LNCaP clone FGC (cell line): ENCODE measurements around the gene LZTFL1.

Experiments
- DNase-seq: peaks from one replicate; pipeline ENCODE4 v3.0.0-alpha.2; 2011; ENCODE audit warnings: low read depth
- H3K4me3 ChIP-seq: 2 replicates; pipeline ENCODE4 v1.5.1; 2011; ENCODE audit warnings: mild to moderate bottlenecking, low read depth, low read length, control low read depth
- CTCF ChIP-seq: IDR thresholded peaks from 2 replicates; pipeline ENCODE4 v1.5.1; 2012; ENCODE audit warnings: mild to moderate bottlenecking; ENCODE audit not compliant: control insufficient read depth, insufficient read depth; ENCODE audit errors: extremely low read depth

Gene LZTFL1

DNA sequence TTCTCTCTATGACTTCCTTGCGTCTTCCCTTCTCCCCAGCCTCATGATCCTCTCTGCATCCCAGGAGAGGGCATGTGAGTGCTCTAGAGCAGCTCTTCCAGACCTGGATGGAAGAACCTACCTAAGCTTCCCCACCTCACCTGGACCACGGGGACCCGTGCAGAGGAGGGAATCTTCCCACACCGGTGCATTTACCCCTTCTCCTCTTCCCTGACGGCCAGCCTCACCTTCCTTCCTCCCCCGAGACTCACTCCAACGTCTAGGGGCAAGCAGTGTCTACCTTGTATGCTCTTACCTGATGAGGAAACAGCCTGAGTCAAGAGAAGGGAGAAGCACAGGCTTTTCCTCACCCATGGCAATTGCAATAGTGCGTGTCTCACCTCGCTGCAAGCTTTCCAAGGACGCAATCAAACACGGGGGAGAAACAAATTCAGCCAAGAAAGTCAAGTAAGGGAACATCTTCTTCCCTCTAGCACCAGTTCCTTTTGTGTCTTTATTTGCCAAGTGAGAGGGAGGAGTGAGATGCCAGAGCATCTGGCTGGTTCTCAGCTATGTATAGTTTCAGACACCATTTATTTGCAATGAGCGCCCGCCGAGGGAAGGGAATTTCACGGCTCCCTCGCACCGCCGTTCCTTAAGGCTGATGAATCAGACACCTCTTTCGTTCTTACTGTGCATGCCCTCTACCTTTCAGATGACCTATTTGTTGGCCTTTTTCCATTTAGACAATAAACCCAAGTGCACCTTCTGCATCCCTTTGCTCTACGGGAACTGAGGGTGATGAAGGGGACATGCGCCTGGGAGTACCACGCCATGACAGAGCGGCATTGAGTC is 42.7 kb upstream of the LZTFL1 start:
- no peak for TF ChIP-seq CTCF
- no peak for DNase-seq
- no peak overlapping the region for H3K4me3 ChIP-seq

GRCh38 chr3:45881078-45882022 is 39.4 kb upstream of the LZTFL1 start:
- no peak overlapping the region for H3K4me3 ChIP-seq
- no peak for TF ChIP-seq CTCF
- no peak for DNase-seq

- DNase-seq: no peak
- no peak for TF ChIP-seq CTCF
- no peak overlapping the region for H3K4me3 ChIP-seq
Observed at GRCh38 chr3:45880725-45881077, 38.8 kb upstream of the LZTFL1 start.

GRCh38 chr3:45878124-45878523 is 36.2 kb upstream of the LZTFL1 start:
- no peak for TF ChIP-seq CTCF
- H3K4me3 ChIP-seq: no peak overlapping the region
- no peak for DNase-seq

DNA sequence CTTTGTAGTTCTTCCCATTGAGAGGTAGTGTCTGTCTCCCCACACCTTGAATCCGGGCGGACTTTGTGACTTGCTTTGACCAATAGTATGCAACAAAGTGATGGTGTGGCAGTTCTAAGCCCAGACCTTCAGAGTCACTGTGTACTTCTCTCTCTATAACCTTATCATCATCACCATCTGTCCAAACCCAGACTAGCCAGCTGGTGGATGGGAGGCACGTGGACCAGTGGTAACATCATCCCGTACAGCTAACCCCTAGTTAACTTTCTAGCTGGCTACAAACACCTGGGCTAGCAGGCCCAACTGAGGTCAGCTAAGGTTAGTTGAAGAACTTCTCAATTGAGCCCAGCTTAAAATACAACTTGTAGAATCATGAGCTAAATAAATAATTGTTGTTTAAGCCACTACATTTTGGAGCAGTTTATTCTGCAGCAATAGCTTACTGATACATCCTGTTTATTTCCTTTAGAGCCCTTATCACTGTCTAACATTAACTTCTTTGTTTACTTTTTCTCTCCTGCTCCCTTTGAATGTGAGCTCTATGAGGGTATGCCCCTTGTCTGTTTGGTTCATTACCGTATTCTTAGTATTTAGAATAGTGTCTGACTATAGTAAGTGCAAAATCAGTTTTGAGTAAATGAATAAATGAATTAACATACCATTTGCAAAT is 32.9 kb upstream of the LZTFL1 start:
- DNase-seq: no peak
- no peak overlapping the region for H3K4me3 ChIP-seq
- no peak for TF ChIP-seq CTCF

- no peak overlapping the region for H3K4me3 ChIP-seq
- no peak for TF ChIP-seq CTCF
- no peak for DNase-seq
Observed at GRCh38 chr3:45873638-45874037, 31.7 kb upstream of the LZTFL1 start.
